ENCODE data around the gene GABRB2. TPM values are rescaled to one million over a fixed set of nuclear protein-coding genes. Genes with fewer than 3 reads are reported as not detected.
"Not testable (repeated sequence)": the region's sequence is repeated elsewhere in the genome, so short reads cannot be mapped to it uniquely, and the experiment has no call there.

GABRB2 gene
- total RNA-seq, 1 donor from 2014 or later = 0.20 TPM

DNA sequence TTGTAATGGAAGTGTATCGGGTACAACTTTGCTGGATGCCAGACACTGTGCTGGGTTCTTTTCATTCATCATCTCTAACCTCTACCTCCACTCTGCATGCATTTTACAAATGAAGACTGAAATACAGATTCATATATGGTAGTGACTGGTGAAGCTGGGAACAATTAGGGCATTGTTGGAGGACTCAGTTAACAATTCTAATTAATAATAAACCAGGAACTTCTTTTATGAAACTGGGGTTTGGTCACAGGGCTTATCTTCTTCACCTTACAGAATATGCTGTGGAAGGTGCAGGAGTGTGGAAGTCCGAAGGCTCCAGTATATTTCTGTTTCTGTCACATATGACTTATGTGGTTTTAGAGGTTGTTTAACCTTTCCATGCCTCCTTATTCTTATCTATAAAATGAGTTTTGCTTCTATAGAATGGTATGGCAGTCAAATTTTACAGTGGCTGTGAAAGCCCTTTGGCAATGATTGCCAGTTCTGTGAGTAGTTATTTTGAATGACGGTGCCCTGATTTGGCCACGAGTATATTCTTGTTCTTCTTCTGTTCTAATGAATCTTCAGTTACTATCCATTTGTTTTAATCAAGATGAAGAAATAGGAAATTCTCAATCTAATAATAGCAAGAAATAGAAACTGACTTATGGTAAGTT lies 284.7 kb downstream of the GABRB2 start:
- no peak overlapping the region for H3K4me3 Mint-ChIP-seq (ENCODE audit: unreplicated experiment)

GRCh38 chr5:161258438-161258837 lies 288.1 kb downstream of the GABRB2 start:
- Mint-ChIP-seq H3K27ac (ENCODE audit: unreplicated experiment) (no peak overlapping the region), H3K9me3 (ENCODE audit: unreplicated experiment) (peaks cover 2% of the 10 kb centered on the region), H3K36me3 (ENCODE audit: low read depth, unreplicated experiment) (no peaks in the 10 kb centered on the region), H3K4me3 (ENCODE audit: unreplicated experiment) (no peak overlapping the region), H3K4me1 (ENCODE audit: low read depth, unreplicated experiment) (no peaks in the 10 kb centered on the region), H3K27me3 (ENCODE audit: low read depth, unreplicated experiment) (peaks cover 10% of the 10 kb centered on the region)
- DNase-seq (ENCODE audit: low read depth) (no peak), FAIRE-seq (no peak)
- no peaks in the 10 kb centered on the region for H4K20me1 ChIP-seq (ENCODE audit: insufficient read depth, low read length)
- H3K79me2 ChIP-seq (ENCODE audit: insufficient read depth, low read length) = no peaks in the 10 kb centered on the region
- TF ChIP-seq, protein P1, sequence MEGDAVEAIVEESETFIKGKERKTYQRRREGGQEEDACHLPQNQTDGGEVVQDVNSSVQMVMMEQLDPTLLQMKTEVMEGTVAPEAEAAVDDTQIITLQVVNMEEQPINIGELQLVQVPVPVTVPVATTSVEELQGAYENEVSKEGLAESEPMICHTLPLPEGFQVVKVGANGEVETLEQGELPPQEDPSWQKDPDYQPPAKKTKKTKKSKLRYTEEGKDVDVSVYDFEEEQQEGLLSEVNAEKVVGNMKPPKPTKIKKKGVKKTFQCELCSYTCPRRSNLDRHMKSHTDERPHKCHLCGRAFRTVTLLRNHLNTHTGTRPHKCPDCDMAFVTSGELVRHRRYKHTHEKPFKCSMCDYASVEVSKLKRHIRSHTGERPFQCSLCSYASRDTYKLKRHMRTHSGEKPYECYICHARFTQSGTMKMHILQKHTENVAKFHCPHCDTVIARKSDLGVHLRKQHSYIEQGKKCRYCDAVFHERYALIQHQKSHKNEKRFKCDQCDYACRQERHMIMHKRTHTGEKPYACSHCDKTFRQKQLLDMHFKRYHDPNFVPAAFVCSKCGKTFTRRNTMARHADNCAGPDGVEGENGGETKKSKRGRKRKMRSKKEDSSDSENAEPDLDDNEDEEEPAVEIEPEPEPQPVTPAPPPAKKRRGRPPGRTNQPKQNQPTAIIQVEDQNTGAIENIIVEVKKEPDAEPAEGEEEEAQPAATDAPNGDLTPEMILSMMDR (IDR thresholded peaks at IDR 0.05; ENCODE audit: insufficient read depth, low read depth, low read length) = no peak
- no peak for TF ChIP-seq EZH2 (IDR thresholded peaks at IDR 0.05; ENCODE audit: insufficient read depth, low read length)
- no peak overlapping the region for H3K4me3 ChIP-seq (ENCODE audit: insufficient read depth, low read depth, low read length)
- no peak overlapping the region for H2AFZ ChIP-seq (ENCODE audit: low read depth, low read length)
- H3K4me2 ChIP-seq (ENCODE audit: low read length) = no peak overlapping the region
- no peak overlapping the region for H3K9ac ChIP-seq (ENCODE audit: low read length)
- H3K27me3 ChIP-seq (ENCODE audit: insufficient read depth, low read length) = no peaks in the 10 kb centered on the region
- H3K36me3 ChIP-seq (ENCODE audit: insufficient read depth, low read length) = no peaks in the 10 kb centered on the region
- no peak overlapping the region for H3K27ac ChIP-seq (ENCODE audit: low read depth, low read length)
- no peaks in the 10 kb centered on the region for H3K9me3 ChIP-seq (ENCODE audit: insufficient read depth, low read depth, low read length)
- no peaks in the 10 kb centered on the region for H3K4me1 ChIP-seq (ENCODE audit: insufficient read depth, low read length)

More for the DNA sequence above, 284.7 kb downstream of the GABRB2 start:
- Mint-ChIP-seq H3K27ac (ENCODE audit: unreplicated experiment) (no peak overlapping the region), H3K27me3 (ENCODE audit: low read depth, unreplicated experiment) (peaks cover 10% of the 10 kb centered on the region), H3K36me3 (ENCODE audit: low read depth, unreplicated experiment) (no peaks in the 10 kb centered on the region), H3K9me3 (ENCODE audit: unreplicated experiment) (peaks cover 2% of the 10 kb centered on the region), H3K4me1 (ENCODE audit: low read depth, unreplicated experiment) (peaks cover 6% of the 10 kb centered on the region)
- FAIRE-seq (no peak), DNase-seq (ENCODE audit: low read depth) (no peak)
- Histone ChIP-seq H3K27me3 (ENCODE audit: insufficient read depth, low read length) (no peaks in the 10 kb centered on the region), H3K27ac (ENCODE audit: low read depth, low read length) (no peak overlapping the region), H3K9ac (ENCODE audit: low read length) (no peak overlapping the region), H3K4me3 (ENCODE audit: insufficient read depth, low read depth, low read length) (no peak overlapping the region), H3K9me3 (ENCODE audit: insufficient read depth, low read depth, low read length) (no peaks in the 10 kb centered on the region), H3K36me3 (ENCODE audit: insufficient read depth, low read length) (no peaks in the 10 kb centered on the region), H4K20me1 (ENCODE audit: insufficient read depth, low read length) (no peaks in the 10 kb centered on the region), H2AFZ (ENCODE audit: low read depth, low read length) (no peak overlapping the region), H3K4me2 (ENCODE audit: low read length) (no peak overlapping the region), H3K4me1 (ENCODE audit: insufficient read depth, low read length) (no peaks in the 10 kb centered on the region), H3K79me2 (ENCODE audit: insufficient read depth, low read length) (no peaks in the 10 kb centered on the region)
- TF ChIP-seq, protein P1 (IDR thresholded peaks at IDR 0.05; ENCODE audit: insufficient read depth, low read depth, low read length) = no peak

- Histone ChIP-seq H4K20me1 (ENCODE audit: insufficient read depth, low read length) (no peaks in the 10 kb centered on the region), H3K4me3 (ENCODE audit: insufficient read depth, low read depth, low read length) (no peak overlapping the region), H2AFZ (ENCODE audit: low read depth, low read length) (no peak overlapping the region), H3K27ac (ENCODE audit: low read depth, low read length) (no peak overlapping the region), H3K9me3 (ENCODE audit: insufficient read depth, low read depth, low read length) (no peaks in the 10 kb centered on the region), H3K36me3 (ENCODE audit: insufficient read depth, low read length) (no peaks in the 10 kb centered on the region), H3K79me2 (ENCODE audit: insufficient read depth, low read length) (no peaks in the 10 kb centered on the region), H3K4me2 (ENCODE audit: low read length) (no peak overlapping the region), H3K27me3 (ENCODE audit: insufficient read depth, low read length) (no peaks in the 10 kb centered on the region), H3K4me1 (ENCODE audit: insufficient read depth, low read length) (no peaks in the 10 kb centered on the region), H3K9ac (ENCODE audit: low read length) (no peak overlapping the region)
- Mint-ChIP-seq H3K27me3 (ENCODE audit: low read depth, unreplicated experiment) (peaks cover 10% of the 10 kb centered on the region), H3K4me3 (ENCODE audit: unreplicated experiment) (no peak overlapping the region), H3K9me3 (ENCODE audit: unreplicated experiment) (peaks cover 2% of the 10 kb centered on the region), H3K36me3 (ENCODE audit: low read depth, unreplicated experiment) (no peaks in the 10 kb centered on the region), H3K27ac (ENCODE audit: unreplicated experiment) (no peak overlapping the region), H3K4me1 (ENCODE audit: low read depth, unreplicated experiment) (no peaks in the 10 kb centered on the region)
- FAIRE-seq (no peak), DNase-seq (ENCODE audit: low read depth) (no peak)
- no peak for TF ChIP-seq EZH2 (IDR thresholded peaks at IDR 0.05; ENCODE audit: insufficient read depth, low read length)
- TF ChIP-seq, protein P1 (IDR thresholded peaks at IDR 0.05; ENCODE audit: insufficient read depth, low read depth, low read length) = no peak
These were observed 289.6 kb downstream of the GABRB2 start for GRCh38 chr5:161256957-161257356.

DNA sequence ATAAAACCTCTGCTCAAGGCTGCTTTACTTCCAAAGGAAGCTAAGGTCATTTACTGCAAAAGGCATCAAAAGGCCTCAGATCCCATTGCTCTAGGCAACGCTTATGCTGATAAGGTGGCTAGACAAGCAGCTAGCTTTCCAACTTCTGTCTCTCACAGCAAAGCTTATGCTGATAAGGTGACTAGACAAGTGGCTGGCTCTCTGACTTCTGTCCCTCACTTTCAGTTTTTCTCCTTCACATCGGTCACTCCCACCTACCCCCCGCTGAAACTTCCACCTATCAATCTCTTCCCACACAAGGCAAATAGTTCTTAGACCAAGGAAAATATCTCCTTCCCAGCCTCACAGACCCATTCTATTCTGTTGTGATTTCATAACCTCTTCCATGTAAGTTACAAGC lies 293.6 kb downstream of the GABRB2 start:
- not testable (repeated sequence) for H3K9me3 ChIP-seq (ENCODE audit: insufficient read depth, low read depth, low read length); H3K4me3 Mint-ChIP-seq (ENCODE audit: unreplicated experiment); H3K27me3 ChIP-seq (ENCODE audit: insufficient read depth, low read length); H2AFZ ChIP-seq (ENCODE audit: low read depth, low read length); H3K36me3 ChIP-seq (ENCODE audit: insufficient read depth, low read length); H3K36me3 Mint-ChIP-seq (ENCODE audit: low read depth, unreplicated experiment); H3K27ac ChIP-seq (ENCODE audit: low read depth, low read length); H3K9me3 Mint-ChIP-seq (ENCODE audit: unreplicated experiment); H3K27ac Mint-ChIP-seq (ENCODE audit: unreplicated experiment); H3K4me1 Mint-ChIP-seq (ENCODE audit: low read depth, unreplicated experiment); H3K4me2 ChIP-seq (ENCODE audit: low read length); H3K27me3 Mint-ChIP-seq (ENCODE audit: low read depth, unreplicated experiment); H3K79me2 ChIP-seq (ENCODE audit: insufficient read depth, low read length); DNase-seq (ENCODE audit: low read depth); H4K20me1 ChIP-seq (ENCODE audit: insufficient read depth, low read length); FAIRE-seq; H3K4me3 ChIP-seq (ENCODE audit: insufficient read depth, low read depth, low read length); H3K9ac ChIP-seq (ENCODE audit: low read length); H3K4me1 ChIP-seq (ENCODE audit: insufficient read depth, low read length)

Data from astrocyte (in vitro differentiated cells and primary cell).